GM19328 (cell line): ENCODE data around the gene HM13.
"Not testable (repeated sequence)": the region's sequence is repeated elsewhere in the genome, so short reads cannot be mapped to it uniquely, and the experiment has no call there.

Experiments used
- ATAC-seq: cut with Tn5 transposase; IDR thresholded peaks from one replicate; pipeline ENCODE4 v1.9.1; 2021; ENCODE audit warnings: mild to moderate bottlenecking, moderate library complexity; ENCODE audit not compliant: unreplicated experiment

Gene HM13

GRCh38 chr20:31514154-31515071 lies at the start of gene HM13:
Gene HM13, plus strand, starts transcription at chr20:31514442. Its CDS starts 110 bp downstream, at chr20:31514552.
- ATAC-seq: peak; percentile 88

DNA sequence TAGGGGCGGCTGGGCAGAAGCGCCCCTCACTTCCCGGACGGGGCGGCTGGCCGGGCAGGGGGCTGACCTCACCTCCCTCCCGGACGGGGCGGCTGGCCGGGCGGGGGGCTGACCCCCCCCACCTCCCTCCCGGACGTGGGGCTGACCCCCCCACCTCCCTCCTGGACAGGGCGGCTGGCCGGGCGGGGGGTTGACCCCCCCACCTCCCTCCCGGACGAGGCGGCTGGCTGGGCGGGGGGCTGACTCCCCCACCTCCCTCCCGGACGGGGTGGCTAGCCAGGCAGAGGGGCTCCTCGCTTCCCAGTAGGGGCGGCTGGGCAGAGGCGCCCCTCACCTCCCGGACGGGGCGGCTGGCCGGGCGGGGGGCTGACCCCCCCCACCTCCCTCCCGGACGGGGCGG lies 43.3 kb upstream of the HM13 start:
- ATAC-seq: not testable (repeated sequence)

GRCh38 chr20:31472395-31473330 lies 41.6 kb upstream of the HM13 start:
- ATAC-seq: no peak

- no peak for ATAC-seq
Measured at GRCh38 chr20:31473331-31474096, 40.7 kb upstream of the HM13 start.

DNA sequence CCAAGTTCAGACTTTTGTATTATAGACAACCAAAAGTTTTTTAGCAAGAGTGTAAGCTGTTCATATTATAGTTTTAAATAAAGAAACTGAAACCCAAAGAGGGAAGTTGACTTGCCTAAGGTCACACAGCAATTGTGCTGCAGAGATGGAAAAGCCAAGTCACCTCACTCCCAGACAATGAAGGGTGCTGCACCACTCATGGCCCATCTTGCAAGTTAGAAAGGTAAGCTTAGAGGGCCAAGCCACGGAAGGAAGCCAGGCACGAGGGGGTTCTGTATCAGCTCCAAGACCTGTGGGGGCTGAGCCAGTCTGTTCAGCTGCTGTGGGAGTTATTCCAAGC lies 40.2 kb upstream of the HM13 start:
- ATAC-seq: peak; percentile 70

- ATAC-seq: no peak
Measured at GRCh38 chr20:31474758-31475427, 39.3 kb upstream of the HM13 start, which contains the start of the genes DEFB124 and REM1. Gene DEFB124, minus strand, starts transcription at chr20:31475127. Its CDS starts 2,114 bp downstream, at chr20:31473013. Gene REM1, plus strand, starts transcription at chr20:31475288. Its CDS starts 1,158 bp downstream, at chr20:31476446.

DNA sequence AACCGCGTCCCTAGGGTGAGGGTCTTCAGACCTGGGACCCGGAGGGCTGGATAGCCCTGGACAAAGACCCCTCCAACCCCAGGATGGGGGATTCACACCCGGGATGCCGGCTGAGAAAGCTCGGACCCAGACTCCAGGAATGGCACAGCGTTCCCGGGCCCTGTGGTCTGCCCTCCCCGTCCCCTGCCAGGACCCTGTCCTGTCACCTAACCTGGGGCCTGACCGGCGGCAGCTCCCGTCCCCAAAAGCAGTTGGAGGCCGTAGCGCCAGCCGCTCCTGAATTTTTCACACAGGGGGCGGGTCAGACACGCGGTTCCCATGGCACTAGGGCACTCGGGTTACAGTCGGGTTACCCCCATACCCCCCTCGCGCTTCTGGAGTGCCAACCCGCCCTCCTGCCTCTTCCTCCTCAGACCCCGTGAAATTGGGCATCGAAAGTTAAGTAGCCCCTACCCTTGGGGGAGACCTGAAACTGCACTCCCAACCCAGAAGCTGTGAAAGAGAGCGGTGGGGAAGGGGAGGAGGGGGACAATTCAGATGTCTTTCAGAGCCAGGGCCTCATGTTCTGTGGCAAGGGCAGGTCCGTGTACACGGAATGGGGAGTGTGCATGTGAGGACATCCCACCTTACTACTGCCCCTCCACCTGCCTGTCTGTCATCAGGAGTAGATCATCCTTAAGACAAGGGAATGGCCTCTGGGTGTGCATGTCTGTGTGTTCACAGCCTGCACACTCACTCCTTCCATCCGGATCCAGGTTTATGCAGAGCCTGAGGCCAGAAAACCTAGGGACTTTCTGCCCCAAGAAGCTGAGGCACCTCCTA lies 38.6 kb upstream of the HM13 start:
- ATAC-seq: no peak

DNA sequence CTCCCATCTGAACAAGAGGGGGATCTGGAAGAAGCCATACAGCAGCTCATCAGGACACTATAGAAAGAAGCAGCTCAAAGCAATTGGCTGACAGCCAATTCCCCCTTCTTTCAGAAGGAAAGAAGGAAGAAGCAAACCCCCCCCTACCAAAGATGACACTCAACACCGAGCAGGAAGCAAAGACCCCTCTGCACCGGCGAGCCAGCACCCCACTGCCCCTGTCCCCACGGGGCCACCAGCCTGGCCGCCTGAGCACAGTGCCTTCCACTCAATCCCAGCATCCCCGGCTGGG lies 38.0 kb upstream of the HM13 start:
- ATAC-seq: no peak

- ATAC-seq: no peak
Measured at GRCh38 chr20:31476643-31477215, 37.5 kb upstream of the HM13 start.

GRCh38 chr20:31484001-31484400 lies 30.2 kb upstream of the HM13 start:
- ATAC-seq: no peak

DNA sequence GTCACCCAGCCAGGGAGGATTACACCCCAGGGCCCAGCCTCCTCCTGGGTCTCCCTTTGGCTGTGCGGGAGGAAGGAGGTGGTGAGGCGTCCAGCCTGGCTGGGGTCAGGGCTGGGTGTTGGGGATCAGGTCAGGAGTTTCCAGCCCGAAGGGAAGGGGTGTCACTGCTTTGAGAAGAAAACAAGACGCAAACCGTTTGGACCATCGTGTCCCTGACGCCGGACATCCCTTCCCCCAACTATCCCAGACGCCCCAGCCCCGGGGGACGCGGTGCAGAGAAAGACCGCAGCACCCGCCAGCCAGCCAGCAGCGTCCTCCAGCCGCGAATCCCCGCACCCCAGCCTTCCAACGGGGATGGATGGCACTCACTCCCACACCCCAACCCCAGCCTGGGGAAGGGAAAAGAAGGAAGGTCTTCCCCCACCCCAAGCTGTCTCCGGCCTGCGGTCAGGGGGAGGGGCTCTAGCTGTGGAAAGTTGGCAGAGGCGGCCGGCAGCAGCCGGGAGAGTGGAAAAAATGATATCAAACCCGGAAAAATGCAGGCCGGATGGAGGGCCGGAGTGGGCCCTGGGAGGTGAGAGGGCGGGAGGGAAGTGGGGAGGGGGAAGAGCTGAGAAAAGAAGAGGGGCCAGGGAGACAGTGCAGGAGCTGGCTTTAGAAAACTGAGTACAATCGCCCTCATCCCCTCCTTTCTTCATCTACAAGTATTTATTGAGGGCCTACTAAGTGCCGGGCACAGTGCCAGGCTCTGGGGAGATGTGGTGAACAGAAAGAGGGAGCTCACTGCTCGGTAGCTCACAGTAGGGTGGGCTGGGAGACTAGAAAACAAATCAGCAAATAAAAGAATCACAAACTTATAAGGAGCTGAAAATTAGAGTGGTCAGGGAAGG lies 28.5 kb upstream of the HM13 start:
- ATAC-seq: no peak

DNA sequence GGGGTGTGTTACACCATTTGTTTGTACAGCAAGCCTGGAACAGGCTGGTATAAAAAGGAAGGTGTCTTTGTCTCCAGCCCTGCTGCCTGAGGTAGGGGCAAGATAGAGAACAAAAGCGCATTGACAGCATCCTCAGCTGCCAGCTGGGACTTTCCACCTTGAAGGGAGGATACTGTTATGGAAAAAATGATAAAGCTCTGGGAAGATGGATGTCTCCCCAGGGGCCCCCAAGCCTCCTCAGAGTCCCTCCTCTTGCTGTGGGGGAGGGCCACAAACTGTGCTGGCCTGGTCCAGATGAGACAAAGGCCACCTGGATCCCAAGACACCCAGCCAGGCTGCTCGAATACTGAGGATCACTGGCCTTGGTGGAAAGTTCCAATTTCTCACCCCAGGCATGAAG lies 26.1 kb upstream of the HM13 start:
- no peak for ATAC-seq

- ATAC-seq: no peak
Measured at GRCh38 chr20:31489152-31489551, 25.1 kb upstream of the HM13 start.

DNA sequence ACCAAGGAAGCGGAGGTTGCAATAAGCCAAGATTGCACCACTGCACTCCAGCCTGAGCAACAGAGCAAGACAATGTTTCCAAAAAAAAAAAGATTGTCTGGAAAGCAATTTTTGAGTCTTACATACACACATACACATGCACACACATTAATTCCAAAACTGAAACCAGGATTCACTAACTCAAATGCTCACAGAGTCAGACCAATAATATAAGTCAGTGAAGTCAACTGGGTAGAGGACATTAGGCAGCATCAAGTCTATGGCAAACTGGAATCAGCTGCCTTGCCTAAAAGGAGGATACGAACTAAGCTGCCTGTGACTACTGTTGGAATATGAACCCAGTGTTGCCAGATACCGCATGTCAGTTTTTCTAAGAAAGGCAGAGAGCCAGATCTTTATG lies 23.5 kb upstream of the HM13 start:
- ATAC-seq: no peak

GRCh38 chr20:31494131-31494530 lies 20.1 kb upstream of the HM13 start:
- no peak for ATAC-seq

- ATAC-seq: no peak
Measured at GRCh38 chr20:31496761-31497295, 17.4 kb upstream of the HM13 start.

GRCh38 chr20:31497838-31498540 lies 16.3 kb upstream of the HM13 start:
- ATAC-seq: no peak
